ENCODE measurements around the gene EID2. TPM values are rescaled to one million over a fixed set of nuclear protein-coding genes. Genes with fewer than 3 reads are reported as not detected.
A peak's percentile ranks its signal among the peaks of the same experiment; 100 is the strongest.

Gene EID2
- total and polyA plus RNA-seq, 2 of the 13 experiments (the other 11 are each of a cell fraction or from before 2014, with no cell fraction given) = 3.7 to 14.1 TPM

DNA sequence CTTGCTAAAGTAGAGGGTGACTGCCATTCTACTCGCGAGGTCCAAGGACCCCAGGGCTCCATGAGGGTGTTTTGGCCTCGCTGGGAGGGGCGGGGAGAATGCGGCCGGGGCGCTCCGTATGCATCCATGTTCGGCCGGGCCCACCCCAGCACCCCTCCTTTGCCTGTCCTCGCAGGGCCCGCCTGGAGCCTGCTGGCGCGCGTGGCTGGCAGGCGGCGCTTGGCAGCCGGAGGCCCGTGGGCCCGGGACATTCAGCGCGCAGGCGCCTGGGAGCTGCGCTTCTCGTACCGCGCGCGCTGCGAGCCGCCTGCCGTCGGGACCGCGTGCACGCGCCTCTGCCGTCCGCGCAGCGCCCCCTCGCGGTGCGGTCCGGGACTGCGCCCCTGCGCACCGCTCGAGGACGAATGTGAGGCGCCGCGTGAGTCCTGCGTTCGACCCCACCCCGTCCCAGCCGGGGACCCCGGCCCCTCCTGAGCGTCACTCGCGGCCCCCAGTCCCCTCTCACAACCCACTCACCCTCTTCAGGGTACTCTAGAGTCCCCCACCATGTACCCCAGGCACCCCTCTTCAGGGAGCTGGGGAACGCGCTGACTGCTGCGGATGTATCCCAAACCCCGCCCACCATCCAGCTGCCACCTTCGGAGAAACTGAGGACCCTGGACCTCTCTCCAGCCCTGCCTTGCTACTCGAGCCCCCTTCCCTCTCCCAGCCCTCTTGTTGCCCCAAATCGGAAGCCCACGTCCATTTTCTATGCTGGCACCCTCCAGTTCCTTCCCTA lies 37.1 kb downstream of the EID2 start (continued):
- TF ChIP-seq GABPB1 (CRISPR knock-in tag; IDR thresholded peaks at IDR 0.05) = peak; percentile 71; the same call in 1 of the 2 replicates
- TF ChIP-seq, protein P1, sequence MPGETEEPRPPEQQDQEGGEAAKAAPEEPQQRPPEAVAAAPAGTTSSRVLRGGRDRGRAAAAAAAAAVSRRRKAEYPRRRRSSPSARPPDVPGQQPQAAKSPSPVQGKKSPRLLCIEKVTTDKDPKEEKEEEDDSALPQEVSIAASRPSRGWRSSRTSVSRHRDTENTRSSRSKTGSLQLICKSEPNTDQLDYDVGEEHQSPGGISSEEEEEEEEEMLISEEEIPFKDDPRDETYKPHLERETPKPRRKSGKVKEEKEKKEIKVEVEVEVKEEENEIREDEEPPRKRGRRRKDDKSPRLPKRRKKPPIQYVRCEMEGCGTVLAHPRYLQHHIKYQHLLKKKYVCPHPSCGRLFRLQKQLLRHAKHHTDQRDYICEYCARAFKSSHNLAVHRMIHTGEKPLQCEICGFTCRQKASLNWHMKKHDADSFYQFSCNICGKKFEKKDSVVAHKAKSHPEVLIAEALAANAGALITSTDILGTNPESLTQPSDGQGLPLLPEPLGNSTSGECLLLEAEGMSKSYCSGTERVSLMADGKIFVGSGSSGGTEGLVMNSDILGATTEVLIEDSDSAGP (CRISPR knock-in tag; IDR thresholded peaks at IDR 0.05; ENCODE audit: borderline replicate concordance) = no peak; the same call in 1 of the 2 replicates
- TF ChIP-seq HNRNPLL (IDR thresholded peaks at IDR 0.05; ENCODE audit: low read depth, low read length, poor library complexity, severe bottlenecking) = peak; percentile 51
- TF ChIP-seq, protein P2, sequence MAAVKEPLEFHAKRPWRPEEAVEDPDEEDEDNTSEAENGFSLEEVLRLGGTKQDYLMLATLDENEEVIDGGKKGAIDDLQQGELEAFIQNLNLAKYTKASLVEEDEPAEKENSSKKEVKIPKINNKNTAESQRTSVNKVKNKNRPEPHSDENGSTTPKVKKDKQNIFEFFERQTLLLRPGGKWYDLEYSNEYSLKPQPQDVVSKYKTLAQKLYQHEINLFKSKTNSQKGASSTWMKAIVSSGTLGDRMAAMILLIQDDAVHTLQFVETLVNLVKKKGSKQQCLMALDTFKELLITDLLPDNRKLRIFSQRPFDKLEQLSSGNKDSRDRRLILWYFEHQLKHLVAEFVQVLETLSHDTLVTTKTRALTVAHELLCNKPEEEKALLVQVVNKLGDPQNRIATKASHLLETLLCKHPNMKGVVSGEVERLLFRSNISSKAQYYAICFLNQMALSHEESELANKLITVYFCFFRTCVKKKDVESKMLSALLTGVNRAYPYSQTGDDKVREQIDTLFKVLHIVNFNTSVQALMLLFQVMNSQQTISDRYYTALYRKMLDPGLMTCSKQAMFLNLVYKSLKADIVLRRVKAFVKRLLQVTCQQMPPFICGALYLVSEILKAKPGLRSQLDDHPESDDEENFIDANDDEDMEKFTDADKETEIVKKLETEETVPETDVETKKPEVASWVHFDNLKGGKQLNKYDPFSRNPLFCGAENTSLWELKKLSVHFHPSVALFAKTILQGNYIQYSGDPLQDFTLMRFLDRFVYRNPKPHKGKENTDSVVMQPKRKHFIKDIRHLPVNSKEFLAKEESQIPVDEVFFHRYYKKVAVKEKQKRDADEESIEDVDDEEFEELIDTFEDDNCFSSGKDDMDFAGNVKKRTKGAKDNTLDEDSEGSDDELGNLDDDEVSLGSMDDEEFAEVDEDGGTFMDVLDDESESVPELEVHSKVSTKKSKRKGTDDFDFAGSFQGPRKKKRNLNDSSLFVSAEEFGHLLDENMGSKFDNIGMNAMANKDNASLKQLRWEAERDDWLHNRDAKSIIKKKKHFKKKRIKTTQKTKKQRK (IDR thresholded peaks at IDR 0.05; ENCODE audit: low read length) = no peak
- TF ChIP-seq ZNF10 (CRISPR knock-in tag; IDR thresholded peaks at IDR 0.05; ENCODE audit: borderline replicate concordance, low read depth) = no peak
- TF ChIP-seq HOXA7 (CRISPR knock-in tag; IDR thresholded peaks at IDR 0.05) = peak; percentile 91; the same call in 1 of the 2 replicates
- peak; percentile 84 for TF ChIP-seq ZNF772 (CRISPR knock-in tag; IDR thresholded peaks at IDR 0.05)
- TF ChIP-seq REL (CRISPR knock-in tag; conservative IDR thresholded peaks at IDR 0.05) = peak; percentile 98
- TF ChIP-seq, protein P3, sequence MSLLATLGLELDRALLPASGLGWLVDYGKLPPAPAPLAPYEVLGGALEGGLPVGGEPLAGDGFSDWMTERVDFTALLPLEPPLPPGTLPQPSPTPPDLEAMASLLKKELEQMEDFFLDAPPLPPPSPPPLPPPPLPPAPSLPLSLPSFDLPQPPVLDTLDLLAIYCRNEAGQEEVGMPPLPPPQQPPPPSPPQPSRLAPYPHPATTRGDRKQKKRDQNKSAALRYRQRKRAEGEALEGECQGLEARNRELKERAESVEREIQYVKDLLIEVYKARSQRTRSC (CRISPR knock-in tag; IDR thresholded peaks at IDR 0.05; ENCODE audit: low read depth) = peak; percentile 94; the same call in 1 of the 2 replicates
- TF ChIP-seq, protein P4, sequence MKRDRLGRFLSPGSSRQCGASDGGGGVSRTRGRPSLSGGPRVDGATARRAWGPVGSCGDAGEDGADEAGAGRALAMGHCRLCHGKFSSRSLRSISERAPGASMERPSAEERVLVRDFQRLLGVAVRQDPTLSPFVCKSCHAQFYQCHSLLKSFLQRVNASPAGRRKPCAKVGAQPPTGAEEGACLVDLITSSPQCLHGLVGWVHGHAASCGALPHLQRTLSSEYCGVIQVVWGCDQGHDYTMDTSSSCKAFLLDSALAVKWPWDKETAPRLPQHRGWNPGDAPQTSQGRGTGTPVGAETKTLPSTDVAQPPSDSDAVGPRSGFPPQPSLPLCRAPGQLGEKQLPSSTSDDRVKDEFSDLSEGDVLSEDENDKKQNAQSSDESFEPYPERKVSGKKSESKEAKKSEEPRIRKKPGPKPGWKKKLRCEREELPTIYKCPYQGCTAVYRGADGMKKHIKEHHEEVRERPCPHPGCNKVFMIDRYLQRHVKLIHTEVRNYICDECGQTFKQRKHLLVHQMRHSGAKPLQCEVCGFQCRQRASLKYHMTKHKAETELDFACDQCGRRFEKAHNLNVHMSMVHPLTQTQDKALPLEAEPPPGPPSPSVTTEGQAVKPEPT (CRISPR knock-in tag; IDR thresholded peaks at IDR 0.05; ENCODE audit: low read depth) = peak; percentile 97
- peak; percentile 100 for TF ChIP-seq ZNF451 (CRISPR knock-in tag; IDR thresholded peaks at IDR 0.05)
- peak; percentile 86; the same call in 1 of the 2 replicates for TF ChIP-seq ZNF329 (CRISPR knock-in tag; IDR thresholded peaks at IDR 0.05; ENCODE audit: low read depth)
- peak; percentile 74; the same call in 1 of the 2 replicates for TF ChIP-seq HIVEP1 (CRISPR knock-in tag; IDR thresholded peaks at IDR 0.05)
- TF ChIP-seq, protein P5, sequence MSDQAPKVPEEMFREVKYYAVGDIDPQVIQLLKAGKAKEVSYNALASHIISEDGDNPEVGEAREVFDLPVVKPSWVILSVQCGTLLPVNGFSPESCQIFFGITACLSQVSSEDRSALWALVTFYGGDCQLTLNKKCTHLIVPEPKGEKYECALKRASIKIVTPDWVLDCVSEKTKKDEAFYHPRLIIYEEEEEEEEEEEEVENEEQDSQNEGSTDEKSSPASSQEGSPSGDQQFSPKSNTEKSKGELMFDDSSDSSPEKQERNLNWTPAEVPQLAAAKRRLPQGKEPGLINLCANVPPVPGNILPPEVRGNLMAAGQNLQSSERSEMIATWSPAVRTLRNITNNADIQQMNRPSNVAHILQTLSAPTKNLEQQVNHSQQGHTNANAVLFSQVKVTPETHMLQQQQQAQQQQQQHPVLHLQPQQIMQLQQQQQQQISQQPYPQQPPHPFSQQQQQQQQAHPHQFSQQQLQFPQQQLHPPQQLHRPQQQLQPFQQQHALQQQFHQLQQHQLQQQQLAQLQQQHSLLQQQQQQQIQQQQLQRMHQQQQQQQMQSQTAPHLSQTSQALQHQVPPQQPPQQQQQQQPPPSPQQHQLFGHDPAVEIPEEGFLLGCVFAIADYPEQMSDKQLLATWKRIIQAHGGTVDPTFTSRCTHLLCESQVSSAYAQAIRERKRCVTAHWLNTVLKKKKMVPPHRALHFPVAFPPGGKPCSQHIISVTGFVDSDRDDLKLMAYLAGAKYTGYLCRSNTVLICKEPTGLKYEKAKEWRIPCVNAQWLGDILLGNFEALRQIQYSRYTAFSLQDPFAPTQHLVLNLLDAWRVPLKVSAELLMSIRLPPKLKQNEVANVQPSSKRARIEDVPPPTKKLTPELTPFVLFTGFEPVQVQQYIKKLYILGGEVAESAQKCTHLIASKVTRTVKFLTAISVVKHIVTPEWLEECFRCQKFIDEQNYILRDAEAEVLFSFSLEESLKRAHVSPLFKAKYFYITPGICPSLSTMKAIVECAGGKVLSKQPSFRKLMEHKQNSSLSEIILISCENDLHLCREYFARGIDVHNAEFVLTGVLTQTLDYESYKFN (CRISPR knock-in tag; conservative IDR thresholded peaks at IDR 0.05) = no peak
- TF ChIP-seq MAFF (IDR thresholded peaks at IDR 0.05; ENCODE audit: low read depth, low read length) = no peak
- TF ChIP-seq ZMYM3 (CRISPR knock-in tag; IDR thresholded peaks at IDR 0.05) = no peak

All from HepG2 (cell line).